Activated CD4-positive, alpha-beta T cell treated with anti-CD3 and anti-CD28 coated beads for 4 hours (primary cell): ENCODE data around the gene CLEC11A.
"Not testable (repeated sequence)": the region's sequence is repeated elsewhere in the genome, so short reads cannot be mapped to it uniquely, and the experiment has no call there.

Source experiments
- DNase-seq, 2 donors: peaks; one replicate each; pipeline ENCODE4 v3.0.0-alpha.2; 2020

The CLEC11A gene

GRCh38 chr19:50723735-50724521, 764 bp downstream of the CLEC11A start:
- no peak for DNase-seq

- DNase-seq, result peak; percentile 85 to 88
Measured at GRCh38 chr19:50724522-50725217, 1.5 kb downstream of the CLEC11A start.

- DNase-seq, result no peak
Measured at GRCh38 chr19:50725218-50725910, 2.2 kb downstream of the CLEC11A start.

GRCh38 chr19:50725911-50726230, 2.7 kb downstream of the CLEC11A start:
- no peak for DNase-seq

- peak; percentile 48 to 66 for DNase-seq
Measured at GRCh38 chr19:50728084-50728737, 5.0 kb downstream of the CLEC11A start.

GRCh38 chr19:50729894-50730293, 6.7 kb downstream of the CLEC11A start:
- DNase-seq, result no peak

- no peak for DNase-seq
Measured at GRCh38 chr19:50735869-50736268, 12.7 kb downstream of the CLEC11A start.

GRCh38 chr19:50736338-50736737, 13.2 kb downstream of the CLEC11A start:
- DNase-seq, result no peak

GRCh38 chr19:50739132-50739913, 16.2 kb downstream of the CLEC11A start:
- DNase-seq, result no peak

- DNase-seq, result no peak
Measured at GRCh38 chr19:50739914-50740426, 16.8 kb downstream of the CLEC11A start.

GRCh38 chr19:50741179-50741933, 18.2 kb downstream of the CLEC11A start:
- no peak for DNase-seq

GRCh38 chr19:50743537-50743936, 20.4 kb downstream of the CLEC11A start:
- DNase-seq, result no peak

GRCh38 chr19:50745221-50745620, 22.1 kb downstream of the CLEC11A start:
- DNase-seq, result no peak

GRCh38 chr19:50747141-50747540, 24.0 kb downstream of the CLEC11A start:
- DNase-seq, result not testable (repeated sequence)

GRCh38 chr19:50749490-50749889, 26.3 kb downstream of the CLEC11A start:
- no peak for DNase-seq

- DNase-seq, result no peak
Measured at GRCh38 chr19:50750010-50750409, 26.8 kb downstream of the CLEC11A start.

- no peak for DNase-seq
Measured at GRCh38 chr19:50753879-50754278, 30.7 kb downstream of the CLEC11A start.

- DNase-seq, result not testable (repeated sequence)
Measured at GRCh38 chr19:50756244-50756643, 33.1 kb downstream of the CLEC11A start.

- DNase-seq, result not testable (repeated sequence)
Measured at GRCh38 chr19:50757624-50758023, 34.5 kb downstream of the CLEC11A start.

GRCh38 chr19:50759076-50759475, 35.9 kb downstream of the CLEC11A start:
- DNase-seq, result not testable (repeated sequence)

- DNase-seq, result no peak
Measured at GRCh38 chr19:50759886-50760285, 36.7 kb downstream of the CLEC11A start.
